WERI-Rb-1 (cell line): Measurements from ENCODE around the gene CD300LG.
A peak's percentile ranks its signal among the peaks of the same experiment; 100 is the strongest.
"Not testable (repeated sequence)": the region's sequence is repeated elsewhere in the genome, so short reads cannot be mapped to it uniquely, and the experiment has no call there.

Experiments used
- DNase-seq: peaks from one replicate; pipeline ENCODE4 v3.0.0-alpha.2; 2020
- H3K27ac ChIP-seq: fragments of 250-450 bp; sonication (Bioruptor Pico); 2 replicates; pipeline ENCODE4 v1.5.1; 2020; ENCODE audit warnings: mild to moderate bottlenecking, moderate library complexity
- H3K27me3 ChIP-seq: fragments of 250-450 bp; sonication (Bioruptor Pico); 2 replicates; pipeline ENCODE4 v1.5.1; 2021; ENCODE audit warnings: mild to moderate bottlenecking, low read depth, moderate library complexity; ENCODE audit not compliant: insufficient read depth, severe bottlenecking
- H3K36me3 ChIP-seq: fragments of 250-450 bp; sonication (Bioruptor Pico); 2 replicates; pipeline ENCODE4 v1.5.1; 2020; ENCODE audit warnings: mild to moderate bottlenecking, moderate library complexity
- H3K4me3 ChIP-seq: 2 replicates; pipeline ENCODE4 v1.5.1; 2011; ENCODE audit warnings: low read depth, mild to moderate bottlenecking, control low read depth, low read length
- H3K9me3 ChIP-seq: fragments of 250-450 bp; sonication (Bioruptor Pico); 2 replicates; pipeline ENCODE4 v1.5.1; 2021; ENCODE audit warnings: mild to moderate bottlenecking, moderate library complexity; ENCODE audit not compliant: severe bottlenecking
- CTCF ChIP-seq: IDR thresholded peaks from 2 replicates; pipeline ENCODE4 v1.5.1; 2011; ENCODE audit warnings: low read depth, mild to moderate bottlenecking, control low read depth, inconsistent platforms, low read length

CD300LG gene

DNA sequence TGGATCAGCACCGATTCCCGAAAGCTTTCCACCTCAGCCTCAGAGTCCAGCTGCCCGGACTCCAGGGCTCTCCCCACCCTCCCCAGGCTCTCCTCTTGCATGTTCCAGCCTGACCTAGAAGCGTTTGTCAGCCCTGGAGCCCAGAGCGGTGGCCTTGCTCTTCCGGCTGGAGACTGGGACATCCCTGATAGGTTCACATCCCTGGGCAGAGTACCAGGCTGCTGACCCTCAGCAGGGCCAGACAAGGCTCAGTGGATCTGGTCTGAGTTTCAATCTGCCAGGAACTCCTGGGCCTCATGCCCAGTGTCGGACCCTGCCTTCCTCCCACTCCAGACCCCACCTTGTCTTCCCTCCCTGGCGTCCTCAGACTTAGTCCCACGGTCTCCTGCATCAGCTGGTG lies 15.0 kb downstream of the CD300LG start:
- no peak overlapping the region for H3K27ac ChIP-seq
- H3K4me3 ChIP-seq = no peak overlapping the region
- H3K9me3 ChIP-seq = peaks cover 3% of the 10 kb centered on the region
- no peaks in the 10 kb centered on the region for H3K36me3 ChIP-seq
- H3K27me3 ChIP-seq = no peaks in the 10 kb centered on the region
- DNase-seq = no peak
- no peak for TF ChIP-seq CTCF

DNA sequence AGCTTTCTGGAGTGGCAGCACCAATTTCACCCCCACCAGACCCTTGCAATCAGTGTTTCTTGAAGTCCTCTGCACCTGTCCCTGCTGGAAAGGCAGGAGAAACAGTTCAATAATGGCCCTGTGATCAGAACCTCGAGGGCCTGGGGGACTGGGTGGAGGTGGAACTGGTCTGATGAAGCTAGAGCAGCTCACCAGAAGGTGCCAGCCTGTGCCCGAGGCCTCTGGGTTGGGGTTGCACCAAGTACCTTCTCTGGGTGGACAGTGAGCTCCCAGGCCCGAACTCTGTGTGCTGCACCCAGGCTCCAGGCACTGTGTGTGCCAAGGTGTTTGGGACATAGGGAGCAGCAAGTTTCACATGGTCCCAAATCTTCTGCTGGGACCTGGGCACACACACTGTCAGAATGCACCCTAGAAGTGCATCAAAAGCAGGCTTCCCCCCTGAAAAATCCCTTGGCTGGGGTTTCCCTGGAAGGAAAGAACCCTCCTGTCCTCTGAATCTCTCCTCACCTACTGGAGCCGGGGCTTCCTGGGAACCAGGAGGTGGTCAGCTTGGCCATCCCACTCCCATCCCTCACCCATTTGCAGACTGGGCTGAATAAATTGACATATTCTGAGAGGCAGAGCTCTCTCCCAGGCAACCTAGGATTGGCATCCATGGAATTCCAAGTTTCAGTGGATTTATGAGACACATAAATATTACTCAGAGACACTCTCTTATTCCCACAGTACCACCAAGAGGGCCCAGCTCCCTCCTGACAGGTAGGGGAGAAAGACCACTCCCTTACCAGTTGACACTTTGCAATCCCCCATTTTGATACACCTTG lies 17.4 kb downstream of the CD300LG start:
- DNase-seq = no peak
- no peak for TF ChIP-seq CTCF
- no peak overlapping the region for H3K27ac ChIP-seq
- H3K27me3 ChIP-seq = no peaks in the 10 kb centered on the region
- no peaks in the 10 kb centered on the region for H3K36me3 ChIP-seq
- H3K4me3 ChIP-seq = no peak overlapping the region
- peaks cover 2% of the 10 kb centered on the region for H3K9me3 ChIP-seq

DNA sequence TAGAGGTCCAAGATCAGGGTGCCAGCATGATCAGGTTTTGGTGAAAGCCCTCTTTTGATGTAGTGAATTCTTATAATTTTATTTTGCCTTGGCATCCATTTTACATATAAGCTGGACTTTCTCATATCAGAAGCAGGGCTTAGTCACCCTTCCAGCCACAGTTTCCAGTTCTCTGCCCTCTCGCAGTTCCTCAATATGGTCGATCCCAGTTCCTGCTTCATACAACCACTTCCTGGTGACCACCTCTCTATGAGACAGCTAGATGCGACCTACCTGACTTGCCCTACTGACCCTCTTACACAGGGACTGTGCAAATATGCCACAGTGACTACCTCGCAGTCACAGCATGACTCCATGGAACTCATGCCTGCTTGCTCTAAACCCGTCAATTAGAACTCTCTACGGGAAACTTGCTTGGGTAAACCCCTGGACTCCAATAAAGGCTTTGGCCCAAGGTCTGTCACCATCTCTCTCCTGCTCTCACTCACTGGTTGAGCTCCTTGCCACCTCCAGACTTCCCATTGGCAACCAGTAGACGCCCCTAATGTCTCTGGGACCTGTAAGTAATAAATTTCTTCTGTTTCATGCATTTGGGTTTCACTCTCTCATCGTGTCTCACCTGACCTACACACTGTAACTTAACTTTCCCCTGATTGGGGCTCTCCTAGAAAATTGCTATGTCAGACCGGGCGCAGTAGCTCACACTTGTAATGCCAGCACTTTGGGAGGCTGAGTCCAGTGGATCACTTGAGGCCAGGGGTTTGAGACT lies 21.4 kb downstream of the CD300LG start:
- no peak overlapping the region for H3K27ac ChIP-seq
- H3K4me3 ChIP-seq = no peak overlapping the region
- no peaks in the 10 kb centered on the region for H3K27me3 ChIP-seq
- H3K9me3 ChIP-seq = peaks cover 2% of the 10 kb centered on the region
- no peak for DNase-seq
- no peak for TF ChIP-seq CTCF
- no peaks in the 10 kb centered on the region for H3K36me3 ChIP-seq

DNA sequence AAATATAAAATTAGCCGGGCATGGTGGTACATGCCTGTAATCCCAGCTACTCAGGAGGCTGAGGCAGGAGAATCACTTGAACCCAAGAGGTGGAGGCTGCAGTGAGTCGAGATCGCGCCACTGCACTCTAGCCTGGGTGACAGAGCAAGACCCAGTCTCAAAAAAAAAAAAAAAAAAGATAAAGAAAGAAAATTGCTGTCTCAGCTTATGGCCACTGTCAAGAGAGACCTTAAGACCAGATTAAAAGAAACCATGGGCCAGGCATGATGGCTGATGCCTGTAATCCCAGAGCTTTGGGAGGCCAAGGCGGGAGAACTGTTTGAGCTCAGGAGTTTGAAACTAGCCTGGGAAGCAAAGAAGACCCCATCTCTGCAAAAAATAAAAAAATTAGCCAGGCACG lies 22.1 kb downstream of the CD300LG start:
- H3K27me3 ChIP-seq, DNase-seq, H3K4me3 ChIP-seq, H3K9me3 ChIP-seq, H3K36me3 ChIP-seq, H3K27ac ChIP-seq: not testable (repeated sequence)

DNA sequence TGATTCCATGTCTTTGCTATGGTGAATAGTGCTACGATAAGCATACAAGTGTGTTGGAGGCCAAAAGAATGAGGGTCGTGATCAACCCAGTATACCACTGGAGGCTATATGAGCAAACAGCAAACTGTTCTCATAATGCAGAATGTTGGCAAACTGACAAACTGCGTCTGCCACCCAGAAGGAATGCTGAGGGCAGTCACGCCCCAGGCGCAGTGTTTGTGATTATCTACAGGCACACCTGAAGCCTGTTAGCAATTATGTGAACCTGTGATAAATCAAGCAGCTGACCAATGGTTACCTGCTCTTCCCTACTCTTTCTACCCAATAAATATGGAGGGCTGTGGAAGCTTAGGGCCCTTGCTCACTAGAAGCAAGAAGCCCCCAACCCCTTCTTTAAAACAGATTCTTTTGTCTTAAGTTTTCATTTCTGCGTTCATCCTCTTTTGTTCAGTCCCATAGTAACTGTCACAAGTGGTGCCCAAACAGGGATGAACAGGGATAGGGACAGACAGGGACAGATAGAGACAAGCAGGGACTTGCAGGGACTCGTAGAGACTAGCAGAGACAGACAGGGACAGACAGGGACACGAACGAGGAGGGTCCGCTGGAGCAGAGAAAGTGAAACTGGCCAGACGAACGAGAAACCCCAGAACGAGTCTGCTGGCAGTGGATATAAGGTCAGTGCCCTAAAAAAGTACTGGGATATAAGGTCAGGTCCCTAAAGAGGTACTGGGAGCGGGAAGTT lies 25.1 kb downstream of the CD300LG start:
- Histone ChIP-seq H3K9me3 (peaks cover 2% of the 10 kb centered on the region), H3K27ac (peak overlapping the region; percentile 25), H3K36me3 (no peaks in the 10 kb centered on the region; the same call in 1 of the 2 replicates), H3K27me3 (no peaks in the 10 kb centered on the region), H3K4me3 (peak overlapping the region; percentile 21)
- TF ChIP-seq CTCF = no peak
- DNase-seq = peak; percentile 58

DNA sequence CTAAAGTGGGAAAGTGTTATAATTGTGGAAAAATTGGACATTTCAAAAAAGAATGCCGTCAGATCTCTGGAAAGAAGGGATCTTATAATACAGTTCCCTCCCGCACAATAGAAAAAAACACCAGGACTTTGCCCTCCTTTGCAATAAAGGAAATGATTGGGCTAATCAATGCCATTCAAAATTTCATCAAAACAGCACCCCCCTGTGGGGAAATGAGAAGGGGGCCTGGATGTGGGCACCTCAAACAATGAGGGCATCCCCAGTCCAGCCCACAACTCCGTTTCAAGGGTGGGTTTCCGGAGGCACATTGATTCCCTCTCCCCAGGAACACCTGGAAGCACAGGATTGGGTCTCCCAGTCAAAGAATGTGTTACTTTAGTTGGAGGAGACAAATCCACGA lies 26.1 kb downstream of the CD300LG start:
- TF ChIP-seq CTCF = peak; percentile 37; the same call in 1 of the 2 replicates
- peaks cover 2% of the 10 kb centered on the region for H3K9me3 ChIP-seq
- H3K4me3 ChIP-seq = no peak overlapping the region
- H3K27ac ChIP-seq = no peak overlapping the region
- H3K36me3 ChIP-seq = no peaks in the 10 kb centered on the region; the same call in 1 of the 2 replicates
- H3K27me3 ChIP-seq = no peaks in the 10 kb centered on the region
- DNase-seq = no peak
